A673 (cell line): ENCODE measurements around the gene CPEB4. TPM values are rescaled to one million over a fixed set of nuclear protein-coding genes. Genes with fewer than 3 reads are reported as not detected.

ENCODE experiments used
- BruUV-seq: library from RNA; stranded (reverse); fragments of 400-500 nt; replicated peaks from 2 replicates; lab custom pipeline; 2021; lab: Mats Ljungman, UMichigan
- CTCF ChIA-PET: fragments of 300-600 bp; sonication (Branson Sonifier 250); formaldehyde crosslinking; loops from one replicate; lab custom pipeline; 2022; ENCODE audit warnings: antibody characterized with exemption; lab: Charles Lee
- POLR2A ChIA-PET: fragments of 300-600 bp; sonication (Branson Sonifier 250); formaldehyde crosslinking; loops from one replicate; lab custom pipeline; 2022; ENCODE audit warnings: antibody characterized with exemption; ENCODE audit not compliant: low non-redundant PET; lab: Charles Lee
- DNase-seq: peaks from one replicate; pipeline ENCODE4 v3.0.0-alpha.2; 2015; ENCODE audit warnings: low spot score
- H3K27ac ChIP-seq: fragments of 200-600 bp; sonication (generic); 2 replicates; pipeline ENCODE4 v1.5.1; 2016; ENCODE audit warnings: mixed run types, low read depth, mild to moderate bottlenecking, mixed read lengths, antibody characterized with exemption, low read length; ENCODE audit not compliant: poor library complexity, severe bottlenecking
- H3K27me3 ChIP-seq: fragments of 200-600 bp; sonication (generic); replicated peaks from 2 replicates; pipeline ENCODE4 v1.6.1; 2017; ENCODE audit warnings: mixed run types, low read depth, mild to moderate bottlenecking, mixed read lengths, antibody characterized with exemption, low read length; ENCODE audit not compliant: insufficient read depth, poor library complexity
- H3K36me3 ChIP-seq: fragments of 200-600 bp; sonication (generic); 2 replicates; pipeline ENCODE4 v1.6.1; 2016; ENCODE audit warnings: mixed run types, mild to moderate bottlenecking, mixed read lengths, antibody characterized with exemption, low read length; ENCODE audit not compliant: insufficient read depth, poor library complexity, severe bottlenecking
- H3K4me1 ChIP-seq: fragments of 200-600 bp; sonication (generic); 2 replicates; pipeline ENCODE4 v1.6.1; 2017; ENCODE audit warnings: mixed run types, mild to moderate bottlenecking, mixed read lengths, antibody characterized with exemption, low read length; ENCODE audit not compliant: insufficient read depth, poor library complexity, severe bottlenecking
- H3K4me3 ChIP-seq: fragments of 200-600 bp; sonication (generic); 2 replicates; pipeline ENCODE4 v1.5.1; 2016; ENCODE audit warnings: low read depth, mixed run types, mild to moderate bottlenecking, mixed read lengths, low read length; ENCODE audit not compliant: poor library complexity, severe bottlenecking
- H3K9me3 ChIP-seq: fragments of 200-600 bp; sonication (generic); 2 replicates; pipeline ENCODE4 v1.6.1; 2016; ENCODE audit warnings: mixed run types, low read depth, mild to moderate bottlenecking, mixed read lengths, antibody characterized with exemption, low read length; ENCODE audit not compliant: poor library complexity, severe bottlenecking
- EZH2 ChIP-seq: fragments of 200-600 bp; sonication (generic); IDR thresholded peaks from 2 replicates; pipeline ENCODE4 v1.6.1; 2017; ENCODE audit warnings: borderline replicate concordance, low read depth, mild to moderate bottlenecking, mixed read lengths, antibody characterized with exemption, low read length; ENCODE audit not compliant: poor library complexity, severe bottlenecking
- intact Hi-C: fragments of 100-400 bp; cut with micrococcal nuclease; formaldehyde crosslinking; loops from one replicate; pipeline ENCODE4 v1.10.0; 2022; ENCODE audit not compliant: unreplicated experiment
- total RNA-seq: library from RNA; stranded (reverse); gene quantifications from 2 replicates; pipeline ENCODE4 v1.2.3, GENCODE V29; 2021
- TF ChIP-seq, protein P1 (sequence below): fragments of 300-800, 200-600 bp; sonication (generic); conservative IDR thresholded peaks from 2 replicates; pipeline ENCODE4 v1.5.1; 2017; ENCODE audit warnings: low read depth, mild to moderate bottlenecking, antibody characterized with exemption, low read length, moderate library complexity, mixed read lengths

Gene CPEB4
- total RNA-seq, 1 experiment from 2014 or later, result 1.6 TPM

DNA sequence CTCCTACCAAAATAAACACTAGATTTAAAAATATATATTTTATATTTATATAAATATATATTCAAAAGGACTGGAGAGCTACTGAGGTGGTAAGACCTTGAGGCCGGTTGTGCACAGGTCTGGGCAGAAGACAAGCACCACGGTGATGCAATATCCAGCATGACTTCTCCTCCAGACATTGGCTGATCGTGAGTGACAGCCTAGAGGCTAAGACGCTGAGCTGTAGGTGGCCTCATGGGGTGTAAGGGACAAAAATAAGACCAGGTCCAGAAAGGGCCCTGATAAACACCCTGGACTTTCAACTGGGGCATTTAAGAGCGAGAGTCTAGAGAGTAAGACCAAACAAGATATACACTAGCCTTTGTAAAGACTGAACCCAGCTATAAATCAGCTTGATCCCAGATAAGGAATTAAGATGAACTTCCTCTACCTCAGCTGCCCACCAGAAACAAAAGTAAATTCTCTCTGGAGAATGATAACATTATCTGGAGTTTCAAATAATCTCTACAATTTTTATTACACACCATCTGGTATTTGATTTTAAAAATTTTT is 86.6 kb downstream of the CPEB4 start:
- POLR2A ChIA-PET, result no interaction called here
- no peaks in the 10 kb centered on the region for H3K4me1 ChIP-seq
- no peak overlapping the region for H3K4me3 ChIP-seq
- H3K27me3 ChIP-seq, result no peaks in the 10 kb centered on the region
- no peaks in the 10 kb centered on the region for H3K36me3 ChIP-seq
- no peak for DNase-seq
- CTCF ChIA-PET, result no interaction called here
- no TSS peak for BruUV-seq
- no peaks in the 10 kb centered on the region for H3K9me3 ChIP-seq
- H3K27ac ChIP-seq, result no peak overlapping the region
- intact Hi-C loops, result no loop called here
- TF ChIP-seq EZH2, result no peak
- TF ChIP-seq, protein P1, sequence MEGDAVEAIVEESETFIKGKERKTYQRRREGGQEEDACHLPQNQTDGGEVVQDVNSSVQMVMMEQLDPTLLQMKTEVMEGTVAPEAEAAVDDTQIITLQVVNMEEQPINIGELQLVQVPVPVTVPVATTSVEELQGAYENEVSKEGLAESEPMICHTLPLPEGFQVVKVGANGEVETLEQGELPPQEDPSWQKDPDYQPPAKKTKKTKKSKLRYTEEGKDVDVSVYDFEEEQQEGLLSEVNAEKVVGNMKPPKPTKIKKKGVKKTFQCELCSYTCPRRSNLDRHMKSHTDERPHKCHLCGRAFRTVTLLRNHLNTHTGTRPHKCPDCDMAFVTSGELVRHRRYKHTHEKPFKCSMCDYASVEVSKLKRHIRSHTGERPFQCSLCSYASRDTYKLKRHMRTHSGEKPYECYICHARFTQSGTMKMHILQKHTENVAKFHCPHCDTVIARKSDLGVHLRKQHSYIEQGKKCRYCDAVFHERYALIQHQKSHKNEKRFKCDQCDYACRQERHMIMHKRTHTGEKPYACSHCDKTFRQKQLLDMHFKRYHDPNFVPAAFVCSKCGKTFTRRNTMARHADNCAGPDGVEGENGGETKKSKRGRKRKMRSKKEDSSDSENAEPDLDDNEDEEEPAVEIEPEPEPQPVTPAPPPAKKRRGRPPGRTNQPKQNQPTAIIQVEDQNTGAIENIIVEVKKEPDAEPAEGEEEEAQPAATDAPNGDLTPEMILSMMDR, result no peak

DNA sequence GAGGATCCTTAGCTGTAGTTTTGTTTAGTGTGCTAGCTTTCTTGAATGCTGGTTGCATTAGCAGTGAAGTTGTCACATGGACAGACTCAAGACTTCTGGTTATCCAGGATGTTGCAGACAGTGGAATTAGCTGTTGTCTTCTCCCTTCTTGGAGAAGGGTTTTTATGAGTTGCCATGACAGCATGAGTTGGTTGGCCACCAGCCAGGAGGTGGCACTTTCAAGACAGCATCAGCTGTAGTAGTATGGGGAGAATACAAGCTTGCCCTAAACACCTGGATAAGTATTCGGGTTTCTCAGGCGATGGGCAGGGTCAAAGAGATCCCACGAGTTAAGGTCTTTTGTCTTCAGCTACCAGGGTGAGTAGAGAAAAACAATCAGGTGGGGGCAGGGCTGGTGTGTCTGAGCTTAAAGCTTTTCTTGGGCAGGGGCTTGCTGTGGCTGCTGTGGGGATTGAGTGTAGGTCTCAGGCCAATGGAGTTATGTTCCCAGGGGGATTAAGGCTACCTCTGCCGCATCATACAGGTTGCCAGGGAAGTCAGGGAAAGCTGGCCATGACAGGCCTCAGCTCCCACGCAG is 93.1 kb downstream of the CPEB4 start:
- no peak for TF ChIP-seq EZH2
- TF ChIP-seq, protein P1, result no peak
- CTCF ChIA-PET, result no interaction called here
- Histone ChIP-seq H3K27ac (no peak overlapping the region), H3K4me3 (no peak overlapping the region), H3K9me3 (no peaks in the 10 kb centered on the region), H3K27me3 (peaks cover 7% of the 10 kb centered on the region), H3K4me1 (no peaks in the 10 kb centered on the region), H3K36me3 (no peaks in the 10 kb centered on the region)
- POLR2A ChIA-PET, result no interaction called here
- no peak for DNase-seq
- intact Hi-C loops, result no loop called here
- no TSS peak for BruUV-seq

DNA sequence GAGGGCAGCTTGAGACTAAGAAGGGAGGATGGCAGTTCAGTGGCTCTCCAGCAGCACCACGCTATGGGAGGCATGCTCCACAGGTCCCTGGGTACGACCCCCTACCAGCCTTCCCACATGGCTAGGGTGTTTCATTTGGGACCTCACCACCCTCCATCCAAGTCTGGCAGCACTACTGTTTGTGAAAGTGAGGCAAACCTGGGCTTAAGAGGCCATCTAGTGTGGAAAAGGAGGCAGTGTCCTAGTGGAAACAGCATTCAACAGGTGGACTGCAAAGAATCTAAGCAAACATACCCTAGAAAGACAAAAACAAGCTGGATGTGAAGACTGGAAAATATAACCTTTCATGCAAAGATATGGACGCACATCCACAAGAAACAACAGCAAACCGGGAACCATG is 96.1 kb downstream of the CPEB4 start:
- DNase-seq, result no peak
- TF ChIP-seq, protein P1, result peak; percentile 26; the same call in 1 of the 2 replicates
- no peak for TF ChIP-seq EZH2
- Histone ChIP-seq H3K27ac (no peak overlapping the region), H3K9me3 (no peaks in the 10 kb centered on the region), H3K4me3 (no peak overlapping the region), H3K36me3 (no peaks in the 10 kb centered on the region), H3K4me1 (no peaks in the 10 kb centered on the region), H3K27me3 (peaks cover 7% of the 10 kb centered on the region)
- ChIA-PET POLR2A (no interaction called here), CTCF (no interaction called here)
- intact Hi-C loops, result no loop called here
- BruUV-seq, result no TSS peak
